PC-3 (cell line): ENCODE results near the gene C9orf85.

Experiments used
- CTCF ChIP-seq: fragments of 300-600 bp; sonication (generic); conservative IDR thresholded peaks from 2 replicates; pipeline ENCODE4 v1.5.1; 2017; ENCODE audit warnings: antibody characterized with exemption, low read depth, mild to moderate bottlenecking, low read length
- EZH2phosphoT487 ChIP-seq: fragments of 300-600 bp; sonication (generic); IDR thresholded peaks from 2 replicates; pipeline ENCODE4 v1.6.1; 2018; ENCODE audit warnings: mild to moderate bottlenecking, antibody characterized with exemption, low read length, borderline replicate concordance

GRCh38 chr9:71968541-71969090 lies 57.2 kb downstream of the C9orf85 start:
- no peak for TF ChIP-seq CTCF
- no peak for TF ChIP-seq EZH2phosphoT487
